ENCODE measurements around the gene WT1. TPM values are rescaled to one million over a fixed set of nuclear protein-coding genes. Genes with fewer than 3 reads are reported as not detected.

Gene WT1
- total and polyA plus RNA-seq, 2 of the 8 experiments (the other 6 are each of a cell fraction or from before 2014, with no cell fraction given) = 0.05 to 0.17 TPM

DNA sequence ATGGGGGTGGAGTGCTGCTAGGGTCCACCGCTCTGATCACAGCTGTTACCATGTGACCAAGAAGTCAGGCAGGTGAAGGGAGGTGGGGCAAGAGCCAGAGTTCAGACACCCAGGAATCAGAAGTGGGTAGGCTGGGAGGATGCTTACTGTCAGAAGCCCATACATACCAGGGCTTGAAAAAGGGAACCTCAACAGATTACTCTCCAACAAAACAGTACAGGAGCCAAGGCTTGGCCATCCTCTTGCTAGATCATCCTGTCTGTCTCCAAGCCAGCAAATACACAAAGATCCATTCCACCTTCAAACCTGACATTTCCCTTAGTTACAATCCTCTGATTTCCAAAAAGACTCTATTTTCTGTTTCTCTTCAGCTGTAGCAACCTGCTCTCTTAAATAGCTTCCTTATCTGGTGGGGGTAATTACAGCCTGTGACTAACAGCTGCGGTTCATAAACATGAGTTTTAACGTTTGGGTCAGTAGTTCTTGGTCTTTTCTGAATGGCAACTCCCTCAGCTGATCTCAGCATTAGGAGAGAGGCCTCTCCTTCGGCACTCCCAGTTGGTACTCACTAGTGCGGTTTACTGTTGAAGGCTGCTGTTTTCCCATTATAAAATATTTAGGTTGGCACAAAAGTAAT lies 31.1 kb upstream of the WT1 start:
- H3K4me2 ChIP-seq (ENCODE audit: insufficient read depth in 1 of 2, low read depth in 2 of 2, low read length in 2 of 2) = no peak overlapping the region
- no peak overlapping the region for H3K18ac ChIP-seq (ENCODE audit: extremely low read depth, low read length)
- no peaks in the 10 kb centered on the region for H4K20me1 ChIP-seq (replicated peaks in 1 of 2; ENCODE audit: control insufficient read depth in 1 of 2, insufficient read depth in 2 of 2, low read length in 2 of 2)
- H3K4me3 ChIP-seq (ENCODE audit: extremely low read depth in 1 of 4, insufficient read depth in 2 of 4, low read depth in 3 of 4, low read length in 4 of 4) = no peak overlapping the region
- no peak overlapping the region for H3K14ac ChIP-seq (ENCODE audit: insufficient read length)
- no peak overlapping the region for H3K9ac ChIP-seq (replicated peaks in 1 of 4; ENCODE audit: extremely low read depth in 1 of 4, low read depth in 3 of 4, low read length in 3 of 4)
- no peak overlapping the region for H3K4ac ChIP-seq (replicated peaks; ENCODE audit: insufficient read length, low read depth, low read length)
- no peak overlapping the region for H2BK20ac ChIP-seq (ENCODE audit: low read length)
- H3K4me1 ChIP-seq (replicated peaks in 1 of 4; ENCODE audit: control insufficient read depth in 3 of 4, insufficient read depth in 4 of 4, low read length in 3 of 4) = no peaks in the 10 kb centered on the region
- no peaks in the 10 kb centered on the region for H3K9me3 ChIP-seq (ENCODE audit: insufficient read depth in 2 of 2, low read depth in 1 of 2, low read length in 1 of 2)
- FAIRE-seq (no peak), DNase-seq (ENCODE audit: low read depth in 1 of 2, low spot score in 2 of 2) (no peak)
- no peak overlapping the region for H3K56ac ChIP-seq (replicated peaks; ENCODE audit: insufficient read length, low read depth, low read length)
- peak overlapping the region; percentile 81; the same call in 1 of the 2 replicates for H2AFZ ChIP-seq (ENCODE audit: low read length)
- no peak overlapping the region for H4K5ac ChIP-seq (ENCODE audit: insufficient read length, low read depth, low read length)
- H2AK5ac ChIP-seq (ENCODE audit: low read depth, low read length) = no peak overlapping the region
- ChIA-PET POLR2A (ENCODE audit: partially characterized antibody) (no interaction called here), CTCF (ENCODE audit: partially characterized antibody) (interaction anchor here (0.5 to 0.6 kb wide), 2 partner anchors 49 to 107 kb away, joined by 3 to 4 read pairs; no protein-coding TSS in a partner anchor)
- H3K36me3 ChIP-seq (ENCODE audit: control insufficient read depth in 2 of 4, insufficient read depth in 4 of 4, low read length in 3 of 4) = no peaks in the 10 kb centered on the region
- H2BK120ac ChIP-seq (replicated peaks; ENCODE audit: low read depth, low read length) = no peak overlapping the region
- H3K27me3 ChIP-seq (replicated peaks in 1 of 4; ENCODE audit: control insufficient read depth in 3 of 4, extremely low read depth in 1 of 4, insufficient read depth in 3 of 4, low read length in 3 of 4) = no peaks in the 10 kb centered on the region; a peak in 2 of 7 replicates
- H4K8ac ChIP-seq (ENCODE audit: extremely low read depth, insufficient read depth, low read length) = no peak overlapping the region
- no peak overlapping the region for H2BK5ac ChIP-seq (ENCODE audit: low read depth, low read length)
- H3K23me2 ChIP-seq (ENCODE audit: low read depth, low read length) = no peaks in the 10 kb centered on the region
- no peaks in the 10 kb centered on the region for H3K79me2 ChIP-seq (ENCODE audit: control insufficient read depth in 1 of 2, insufficient read depth in 2 of 2, low read length in 2 of 2)
- no peaks in the 10 kb centered on the region for H3K79me1 ChIP-seq (ENCODE audit: low read depth, low read length)
- H2BK12ac ChIP-seq (ENCODE audit: low read depth, low read length) = no peak overlapping the region
- WGBS, 2 experiments (ENCODE audit: extremely low coverage in 1 of 2, insufficient coverage in 1 of 2, insufficient read length in 1 of 2, insufficient replicate concordance in 2 of 2, low coverage in 1 of 2, low lambda C conversion rate in 2 of 2, missing lambda C conversion rate in 1 of 2) = 85% methylated on average over 5 of the region's 5 CpGs; no CpG with 5 or more reads in 1 of the 2 experiments
- no peak overlapping the region for H3K23ac ChIP-seq (ENCODE audit: insufficient read length)
- no peak overlapping the region for H3K27ac ChIP-seq (ENCODE audit: low read depth, low read length)
- H2BK15ac ChIP-seq (ENCODE audit: low read length) = no peak overlapping the region
- no peak overlapping the region for H4K91ac ChIP-seq (replicated peaks; ENCODE audit: insufficient read length, low read length)
- TF ChIP-seq KDM5A (IDR thresholded peaks at IDR 0.05; ENCODE audit: low read length) (no peak), RBBP5 (IDR thresholded peaks at IDR 0.05; ENCODE audit: borderline replicate concordance, low read depth, low read length) (no peak), EZH2 (IDR thresholded peaks at IDR 0.05; ENCODE audit: low read depth, low read length, severe bottlenecking) (no peak), BRCA1 (IDR thresholded peaks at IDR 0.05; ENCODE audit: low read depth, low read length) (no peak)

Measured in H1 (cell line).